ENCODE results near the gene OMA1. TPM values are rescaled to one million over a fixed set of nuclear protein-coding genes. Genes with fewer than 3 reads are reported as not detected.

The OMA1 gene
- total RNA-seq, result 33.5 and 39.2 TPM in 2 replicates

DNA sequence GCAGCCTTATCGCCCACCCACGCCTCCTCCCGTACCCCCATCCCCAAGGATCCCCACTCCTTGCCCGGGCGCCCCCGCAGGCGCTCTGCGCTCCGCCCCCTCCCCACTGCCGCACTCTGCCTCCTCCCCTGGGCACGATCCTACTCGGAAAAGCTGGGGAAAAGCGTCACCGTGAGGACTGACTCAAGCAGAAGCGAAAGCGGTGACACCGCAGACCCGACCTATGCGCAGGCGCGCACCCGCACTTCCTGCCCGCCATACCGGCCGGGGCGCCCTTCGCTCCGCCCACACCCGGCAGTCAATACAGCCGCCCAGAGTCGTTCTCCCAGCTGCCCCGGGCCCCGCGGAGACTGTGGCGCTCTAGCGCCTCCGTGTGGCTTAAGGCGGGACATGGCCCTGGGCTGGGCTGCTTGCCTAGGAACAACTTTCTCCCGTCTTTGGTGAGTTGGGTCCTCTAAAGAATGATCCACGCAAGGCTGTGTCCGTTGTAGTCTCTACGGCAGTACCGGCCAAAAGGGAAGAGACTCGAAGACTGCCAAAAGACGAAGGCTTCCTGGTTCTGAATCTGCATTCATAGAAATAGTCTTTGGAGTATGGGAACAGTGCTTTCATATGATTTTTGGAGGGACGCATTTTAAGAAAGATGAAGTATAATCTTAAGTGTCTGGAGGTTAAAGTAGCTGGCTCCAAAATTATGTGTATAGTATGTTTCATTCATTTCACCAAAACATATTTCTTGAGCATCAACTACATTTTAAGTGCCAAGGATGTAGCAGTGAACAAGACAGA lies at the start of gene OMA1:
Gene OMA1, minus strand, starts transcription at position 207 of the 789 bp plus-strand sequence. CDS start 7,432 bp downstream, outside the sequence.

DNA sequence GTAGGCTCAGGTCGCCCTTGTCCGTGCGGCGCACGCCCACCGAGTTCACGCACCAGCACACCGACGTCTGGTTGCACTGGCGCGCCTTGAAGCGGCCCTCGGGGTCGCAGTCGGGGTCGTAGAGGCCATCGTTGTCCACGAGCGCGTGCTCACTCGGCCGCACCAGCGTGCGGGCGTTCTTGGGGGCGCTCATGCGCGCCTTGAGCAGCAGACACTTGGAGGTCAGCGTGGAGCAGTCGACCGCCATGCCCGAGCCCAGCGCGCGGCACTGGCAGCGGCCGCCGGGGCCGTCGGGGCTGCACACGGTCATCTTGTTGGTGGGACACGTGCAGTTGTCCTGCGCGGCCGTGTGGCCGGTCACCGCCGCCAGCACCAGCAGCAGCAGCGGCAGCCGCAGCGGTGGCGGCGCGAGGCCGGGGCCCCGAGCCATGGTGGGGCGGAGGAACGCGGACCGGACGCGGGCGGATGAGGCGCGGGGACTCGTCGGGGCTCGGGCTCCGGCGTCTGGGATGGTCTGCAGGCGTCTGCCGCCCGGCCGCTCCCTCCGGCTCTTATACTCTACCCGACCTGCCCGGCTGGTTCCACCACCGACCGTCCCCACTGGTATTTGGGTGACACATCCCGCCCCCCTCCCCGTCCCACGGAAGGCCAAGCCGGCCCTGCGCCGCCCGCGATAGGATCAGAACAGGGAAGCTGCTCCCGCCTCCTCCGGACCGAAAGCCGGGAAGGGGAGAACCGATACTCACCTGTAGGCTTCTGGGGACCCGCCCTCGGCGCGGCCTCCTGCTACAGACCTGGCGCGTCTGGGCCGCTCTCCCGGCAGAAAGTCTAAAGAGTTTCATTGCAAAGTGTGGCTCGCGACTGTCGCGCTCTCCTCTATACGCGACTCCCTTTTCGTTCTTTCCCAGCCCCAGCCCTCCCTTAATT lies 30.5 kb upstream of the OMA1 start, which contains the start of gene TACSTD2:
Gene TACSTD2, minus strand, starts transcription at position 526 of the 927 bp plus-strand sequence. Its CDS starts 96 bp downstream, at position 430.

Other genes starting within 250 kb of the OMA1 start
- gene TACSTD2, start 30.5 kb upstream of the OMA1 start, total RNA-seq, result 0.15 and 0.33 TPM in 2 replicates
- 14.4 and 21.2 TPM in 2 replicates for gene MYSM1, start 153.3 kb upstream of the OMA1 start, total RNA-seq
- gene JUN, start 237.3 kb upstream of the OMA1 start, total RNA-seq, result 76.8 and 249 TPM in 2 replicates